Osteoblast (primary cell): Measurements from ENCODE around the gene CPED1. TPM values are rescaled to one million over a fixed set of nuclear protein-coding genes. Genes with fewer than 3 reads are reported as not detected.

Experiments
- DNase-seq: peaks from one replicate; pipeline ENCODE4 v3.0.0; 2011; ENCODE audit warnings: low spot score, mixed read lengths; ENCODE audit not compliant: insufficient read length; ENCODE audit errors: missing footprints
- H2AFZ ChIP-seq: 2 replicates; pipeline ENCODE4 v1.6.0; 2011; ENCODE audit warnings: mild to moderate bottlenecking, low read length
- H3K27ac ChIP-seq: 2 replicates; pipeline ENCODE4 v1.5.1; 2011; ENCODE audit warnings: mild to moderate bottlenecking, low read depth, low read length, moderate library complexity
- H3K27me3 ChIP-seq: 2 replicates; pipeline ENCODE4 v1.6.0; 2012; ENCODE audit warnings: mild to moderate bottlenecking, control low read depth, inconsistent platforms, low read length, moderate library complexity; ENCODE audit not compliant: insufficient read depth
- H3K36me3 ChIP-seq: 2 replicates; pipeline ENCODE4 v1.5.1; 2011; ENCODE audit warnings: mild to moderate bottlenecking, low read length, control low read depth, moderate library complexity; ENCODE audit not compliant: insufficient read depth
- H3K4me1 ChIP-seq: 2 replicates; pipeline ENCODE4 v1.5.1; 2011; ENCODE audit warnings: mild to moderate bottlenecking, low read length, control low read depth, moderate library complexity; ENCODE audit not compliant: insufficient read depth
- H3K4me2 ChIP-seq: 2 replicates; pipeline ENCODE4 v1.6.0; 2011; ENCODE audit warnings: mild to moderate bottlenecking, low read length; ENCODE audit not compliant: insufficient read depth
- H3K4me3 ChIP-seq: fragments of 200-600 bp; sonication (generic); 3 replicates; pipeline ENCODE4 v1.5.1; 2012; ENCODE audit warnings: mild to moderate bottlenecking, low read length, inconsistent platforms; ENCODE audit not compliant: insufficient read depth
- H3K79me2 ChIP-seq: 2 replicates; pipeline ENCODE4 v1.6.0; 2012; ENCODE audit warnings: mild to moderate bottlenecking, low read length, control low read depth, inconsistent platforms; ENCODE audit not compliant: insufficient read depth
- H3K9me3 ChIP-seq: 2 replicates; pipeline ENCODE4 v1.5.1; 2011; ENCODE audit warnings: low read depth, low read length, control low read depth
- H4K20me1 ChIP-seq: 2 replicates; pipeline ENCODE4 v1.6.0; 2012; ENCODE audit warnings: mild to moderate bottlenecking, low read length, control low read depth; ENCODE audit not compliant: insufficient read depth
- total RNA-seq: library from RNA; depleted of rRNA; stranded (reverse); fragments of >200 nt; gene quantifications from 2 replicates; pipeline ENCODE4 v1.2.3, GENCODE V29; 2012
- TF ChIP-seq, protein P1 (sequence below): IDR thresholded peaks from 2 replicates; pipeline ENCODE4 v1.5.1; 2011; ENCODE audit warnings: mild to moderate bottlenecking, low read depth, low read length, moderate library complexity; ENCODE audit errors: extremely low read depth

CPED1 gene
- total RNA-seq, 1 donor = 30.8 TPM

DNA sequence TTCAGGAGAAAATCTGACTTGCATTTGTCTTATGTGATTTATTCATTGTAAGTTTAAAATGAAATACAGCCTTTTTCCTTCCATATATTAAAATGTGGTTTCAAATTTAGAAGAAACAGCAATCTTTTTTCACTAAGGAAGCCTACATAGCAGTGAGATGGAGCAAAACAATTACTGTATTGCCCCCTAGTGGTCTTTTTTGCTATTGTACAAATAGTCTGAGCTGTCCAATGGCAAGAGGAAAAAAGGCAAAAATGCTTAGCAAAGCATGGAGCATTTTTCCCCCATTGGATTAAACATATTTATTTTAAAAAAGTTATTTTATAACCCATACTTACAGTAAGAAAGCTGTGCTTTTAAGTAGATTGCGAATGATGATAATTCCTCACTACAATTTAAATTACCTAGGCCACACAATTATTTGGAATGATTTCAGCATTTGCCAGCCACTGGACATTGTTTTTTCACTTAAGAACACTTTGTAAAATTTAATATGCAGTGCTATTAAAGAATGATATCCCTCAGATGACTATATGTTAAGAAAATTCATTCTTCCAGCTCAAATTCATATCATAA is 119.5 kb downstream of the CPED1 start:
- Histone ChIP-seq H4K20me1 (no peaks in the 10 kb centered on the region), H3K36me3 (no peaks in the 10 kb centered on the region), H3K4me2 (no peak overlapping the region), H3K27me3 (no peaks in the 10 kb centered on the region), H3K79me2 (no peaks in the 10 kb centered on the region), H3K27ac (no peak overlapping the region), H2AFZ (no peak overlapping the region), H3K4me1 (peaks cover 2% of the 10 kb centered on the region), H3K9me3 (no peaks in the 10 kb centered on the region), H3K4me3 (no peak overlapping the region)
- DNase-seq = peak; percentile 55
- TF ChIP-seq, protein P1, sequence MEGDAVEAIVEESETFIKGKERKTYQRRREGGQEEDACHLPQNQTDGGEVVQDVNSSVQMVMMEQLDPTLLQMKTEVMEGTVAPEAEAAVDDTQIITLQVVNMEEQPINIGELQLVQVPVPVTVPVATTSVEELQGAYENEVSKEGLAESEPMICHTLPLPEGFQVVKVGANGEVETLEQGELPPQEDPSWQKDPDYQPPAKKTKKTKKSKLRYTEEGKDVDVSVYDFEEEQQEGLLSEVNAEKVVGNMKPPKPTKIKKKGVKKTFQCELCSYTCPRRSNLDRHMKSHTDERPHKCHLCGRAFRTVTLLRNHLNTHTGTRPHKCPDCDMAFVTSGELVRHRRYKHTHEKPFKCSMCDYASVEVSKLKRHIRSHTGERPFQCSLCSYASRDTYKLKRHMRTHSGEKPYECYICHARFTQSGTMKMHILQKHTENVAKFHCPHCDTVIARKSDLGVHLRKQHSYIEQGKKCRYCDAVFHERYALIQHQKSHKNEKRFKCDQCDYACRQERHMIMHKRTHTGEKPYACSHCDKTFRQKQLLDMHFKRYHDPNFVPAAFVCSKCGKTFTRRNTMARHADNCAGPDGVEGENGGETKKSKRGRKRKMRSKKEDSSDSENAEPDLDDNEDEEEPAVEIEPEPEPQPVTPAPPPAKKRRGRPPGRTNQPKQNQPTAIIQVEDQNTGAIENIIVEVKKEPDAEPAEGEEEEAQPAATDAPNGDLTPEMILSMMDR = peak; percentile 80

DNA sequence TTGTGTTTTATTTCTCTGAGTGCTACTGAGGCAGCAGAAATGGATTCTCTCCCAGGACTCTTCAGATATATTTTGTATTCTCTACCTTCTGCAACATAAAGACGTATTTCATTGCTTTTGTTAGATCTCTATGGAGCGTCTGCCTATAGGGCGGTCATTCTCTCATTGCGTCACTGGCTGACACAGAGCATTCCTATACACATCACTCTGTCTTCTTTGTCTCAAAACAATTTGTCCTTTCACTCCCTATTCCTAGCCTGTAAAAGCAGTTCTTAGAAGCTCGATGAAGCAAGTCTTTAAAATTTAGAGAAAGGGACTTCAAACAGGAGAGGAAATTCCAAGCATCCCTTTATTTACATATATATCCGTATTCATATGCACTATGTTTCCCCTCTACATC is 120.6 kb downstream of the CPED1 start:
- Histone ChIP-seq H3K36me3 (no peaks in the 10 kb centered on the region), H3K4me1 (peaks cover 2% of the 10 kb centered on the region), H3K27ac (no peak overlapping the region), H3K27me3 (no peaks in the 10 kb centered on the region), H3K4me2 (no peak overlapping the region), H4K20me1 (no peaks in the 10 kb centered on the region), H3K9me3 (no peaks in the 10 kb centered on the region), H3K79me2 (no peaks in the 10 kb centered on the region), H3K4me3 (no peak overlapping the region), H2AFZ (no peak overlapping the region)
- DNase-seq = no peak
- TF ChIP-seq, protein P1 = no peak

DNA sequence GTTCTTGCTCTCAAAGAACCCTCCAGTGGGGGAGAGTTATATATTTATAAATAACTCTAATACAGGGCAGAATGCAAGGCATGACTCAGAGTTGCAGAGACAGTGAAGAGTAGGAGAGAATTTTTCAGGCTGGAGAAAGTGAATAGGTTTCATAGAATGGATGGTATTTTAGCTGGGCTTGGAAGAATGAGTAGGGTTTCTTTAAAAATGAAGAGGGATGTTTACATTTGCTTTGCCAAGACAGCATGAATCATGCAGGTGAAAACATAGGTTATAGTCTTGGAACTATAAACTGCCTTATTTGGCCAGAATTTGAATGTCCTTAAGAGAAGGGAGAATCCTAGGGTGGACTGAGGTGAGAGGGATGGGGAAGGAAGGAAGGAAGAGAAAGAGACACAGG is 124.8 kb downstream of the CPED1 start:
- Histone ChIP-seq H2AFZ (no peak overlapping the region), H4K20me1 (no peaks in the 10 kb centered on the region), H3K27ac (no peak overlapping the region), H3K9me3 (no peaks in the 10 kb centered on the region), H3K79me2 (no peaks in the 10 kb centered on the region), H3K4me3 (no peak overlapping the region), H3K4me1 (peaks cover 4% of the 10 kb centered on the region), H3K36me3 (no peaks in the 10 kb centered on the region), H3K4me2 (no peak overlapping the region), H3K27me3 (no peaks in the 10 kb centered on the region)
- TF ChIP-seq, protein P1 = no peak
- DNase-seq = no peak

DNA sequence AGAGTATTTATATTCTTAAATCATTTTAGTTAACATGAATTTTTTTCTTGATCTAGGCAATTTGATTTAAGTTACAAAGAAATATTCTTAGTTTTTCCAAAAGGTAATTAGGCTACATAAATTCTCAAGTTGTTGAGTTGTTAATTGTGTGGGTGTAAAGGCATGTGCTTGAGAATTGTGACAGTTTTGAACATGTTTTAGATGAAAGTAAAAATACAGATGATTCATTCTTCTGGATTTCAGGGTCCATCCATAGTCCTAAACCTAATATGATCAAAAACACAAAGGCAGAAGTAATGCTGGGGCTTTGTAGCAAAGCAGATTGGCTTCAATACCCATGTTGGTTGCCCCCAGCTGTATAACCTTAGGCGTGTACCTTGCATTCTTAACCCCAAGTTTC is 127.9 kb downstream of the CPED1 start:
- TF ChIP-seq, protein P1 = no peak
- no peaks in the 10 kb centered on the region for H4K20me1 ChIP-seq
- H3K4me2 ChIP-seq = no peak overlapping the region
- no peak overlapping the region for H3K4me3 ChIP-seq
- H2AFZ ChIP-seq = no peak overlapping the region
- H3K27ac ChIP-seq = no peak overlapping the region
- H3K4me1 ChIP-seq = peaks cover 4% of the 10 kb centered on the region
- no peaks in the 10 kb centered on the region for H3K36me3 ChIP-seq
- H3K9me3 ChIP-seq = no peaks in the 10 kb centered on the region
- no peaks in the 10 kb centered on the region for H3K27me3 ChIP-seq
- DNase-seq = no peak
- no peaks in the 10 kb centered on the region for H3K79me2 ChIP-seq
